GM18498 (cell line): ENCODE data around the gene PARVB.

Experiments used
- ATAC-seq: cut with Tn5 transposase; IDR thresholded peaks from one replicate; pipeline ENCODE4 v1.9.1; 2021; ENCODE audit warnings: mild to moderate bottlenecking, moderate library complexity; ENCODE audit not compliant: unreplicated experiment

PARVB gene

DNA sequence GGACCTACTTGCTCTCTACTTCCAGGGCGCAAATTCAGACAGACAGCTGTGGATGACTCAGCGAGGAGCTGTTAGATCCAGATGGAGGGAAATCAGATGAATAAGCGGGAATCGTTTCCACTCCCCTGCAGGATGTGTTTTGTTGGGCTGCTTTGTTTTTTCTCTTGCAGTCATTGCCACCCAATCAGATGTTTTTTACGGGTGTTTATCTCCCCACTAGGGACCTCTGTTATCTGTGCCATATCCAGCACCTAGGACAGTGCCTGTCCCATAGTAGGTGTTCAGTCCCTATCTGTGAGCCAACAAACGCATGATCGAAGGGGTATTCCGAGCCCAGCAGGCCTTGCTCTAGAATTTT, 105.5 kb downstream of the PARVB start:
- ATAC-seq, result no peak

DNA sequence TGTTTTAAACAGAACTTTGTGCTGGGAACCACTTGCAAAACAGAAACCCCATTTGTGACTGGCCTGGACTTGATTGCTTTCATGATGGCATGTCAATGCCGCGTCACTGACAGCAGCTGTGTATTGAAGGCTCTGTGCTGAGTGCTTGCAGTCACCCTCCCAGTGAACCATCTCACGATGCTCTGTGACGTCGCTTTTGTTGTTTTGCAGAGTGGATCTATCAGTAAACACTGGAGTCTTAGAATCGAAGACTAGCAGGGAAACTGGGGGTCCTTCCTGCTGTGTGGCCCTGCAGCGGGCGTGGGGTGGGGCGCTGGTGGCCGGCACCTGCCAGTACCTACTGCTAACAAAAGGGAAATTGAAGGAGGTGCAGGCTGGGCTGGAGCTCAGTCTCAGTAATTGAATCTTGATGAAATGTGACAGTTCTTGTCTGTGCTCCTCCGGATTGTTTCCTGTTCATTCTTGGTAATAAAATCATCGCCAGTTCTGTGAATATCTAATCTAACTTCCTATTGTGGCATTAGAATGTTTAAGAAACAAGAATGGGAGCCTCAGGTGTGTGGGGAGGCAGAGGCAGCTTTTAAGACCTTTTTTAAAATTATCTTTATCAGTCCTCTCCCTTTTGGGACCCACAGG, 106.1 kb downstream of the PARVB start:
- ATAC-seq, result no peak

DNA sequence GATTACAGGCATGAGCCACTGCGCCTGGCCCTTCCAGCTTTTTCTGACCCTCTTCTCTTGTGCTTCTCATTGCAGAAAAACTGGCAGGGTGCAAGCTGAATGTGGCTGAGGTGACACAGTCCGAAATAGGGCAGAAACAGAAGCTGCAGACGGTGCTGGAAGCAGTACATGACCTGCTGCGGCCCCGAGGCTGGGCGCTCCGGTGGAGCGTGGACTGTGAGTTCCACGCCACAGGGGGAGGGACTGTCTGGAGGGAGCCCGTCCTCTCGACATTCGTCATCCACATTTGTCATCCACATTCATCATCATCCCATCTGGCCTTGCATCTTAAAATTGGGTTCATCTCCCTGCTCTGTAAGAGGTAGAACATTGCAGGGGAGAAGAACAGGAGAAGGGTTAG, 107.3 kb downstream of the PARVB start:
- ATAC-seq, result no peak

DNA sequence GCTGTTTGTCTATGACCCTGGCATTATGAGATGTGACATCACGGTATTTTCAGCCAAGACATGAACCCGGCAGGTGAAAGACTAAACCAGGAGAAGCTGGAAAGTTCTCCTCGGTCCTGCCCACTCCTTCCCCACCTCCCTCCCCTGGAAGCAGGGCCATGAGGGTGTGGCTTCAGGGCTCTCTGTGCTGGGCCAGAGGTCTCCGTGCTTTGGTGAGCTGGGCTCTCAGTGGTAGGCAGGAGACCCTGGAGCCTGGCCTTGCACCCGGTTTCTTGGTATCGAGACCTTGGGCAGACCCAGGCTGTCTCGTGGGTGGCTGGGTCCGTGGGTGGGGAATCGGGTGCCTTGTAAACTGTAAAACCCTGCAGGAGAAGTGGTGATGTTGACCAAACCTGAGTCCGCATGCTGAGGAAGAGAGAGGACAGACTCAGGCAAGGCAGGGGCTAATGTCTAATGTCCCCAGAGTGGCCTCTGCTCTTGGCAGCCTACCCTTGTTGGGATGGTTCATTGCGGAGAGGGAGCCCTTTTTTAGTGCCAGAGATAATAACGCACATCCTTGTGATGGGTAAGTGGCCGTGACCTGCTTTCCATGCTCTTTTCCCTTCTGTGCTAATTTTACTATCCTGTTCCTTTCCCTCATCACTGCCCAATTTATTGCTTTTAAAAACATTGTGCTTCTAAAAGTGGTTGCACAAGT, 108.0 kb downstream of the PARVB start:
- no peak for ATAC-seq

DNA sequence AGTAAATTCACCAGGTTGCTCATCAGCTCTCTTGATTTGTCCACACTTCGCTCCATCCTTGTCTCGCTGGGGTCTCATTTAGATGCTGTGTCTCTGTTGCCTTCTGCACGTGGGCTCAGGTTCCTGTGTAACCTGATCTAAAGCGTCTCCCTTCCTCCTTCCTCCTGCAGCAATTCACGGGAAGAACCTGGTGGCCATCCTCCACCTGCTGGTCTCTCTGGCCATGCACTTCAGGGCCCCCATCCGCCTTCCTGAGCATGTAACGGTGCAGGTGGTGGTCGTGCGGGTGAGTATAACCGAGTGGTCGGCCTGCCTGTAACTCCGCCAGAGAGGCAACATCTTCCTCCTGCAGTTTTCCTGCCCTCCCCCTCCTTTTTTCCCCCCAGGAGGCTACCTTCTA, 108.6 kb downstream of the PARVB start:
- ATAC-seq, result no peak

DNA sequence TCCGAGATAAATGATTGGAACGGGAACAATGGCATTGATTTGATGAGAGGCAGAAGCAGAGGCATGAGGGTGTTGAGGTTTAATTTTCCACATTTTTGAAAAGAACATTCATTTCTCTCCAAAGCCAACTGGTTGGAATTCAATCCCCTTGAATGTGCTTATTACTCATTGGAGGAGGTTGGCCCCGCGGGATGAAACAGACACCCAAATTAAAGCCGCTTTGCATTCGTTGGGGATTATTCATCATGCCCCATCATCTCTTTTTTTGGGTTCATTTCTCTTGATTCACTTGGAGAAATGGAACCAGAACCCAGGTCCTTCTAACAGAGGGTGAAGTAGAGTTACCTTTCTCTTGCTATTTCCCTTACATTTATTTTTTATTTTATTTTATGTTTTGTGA, 109.1 kb downstream of the PARVB start:
- ATAC-seq, result no peak

DNA sequence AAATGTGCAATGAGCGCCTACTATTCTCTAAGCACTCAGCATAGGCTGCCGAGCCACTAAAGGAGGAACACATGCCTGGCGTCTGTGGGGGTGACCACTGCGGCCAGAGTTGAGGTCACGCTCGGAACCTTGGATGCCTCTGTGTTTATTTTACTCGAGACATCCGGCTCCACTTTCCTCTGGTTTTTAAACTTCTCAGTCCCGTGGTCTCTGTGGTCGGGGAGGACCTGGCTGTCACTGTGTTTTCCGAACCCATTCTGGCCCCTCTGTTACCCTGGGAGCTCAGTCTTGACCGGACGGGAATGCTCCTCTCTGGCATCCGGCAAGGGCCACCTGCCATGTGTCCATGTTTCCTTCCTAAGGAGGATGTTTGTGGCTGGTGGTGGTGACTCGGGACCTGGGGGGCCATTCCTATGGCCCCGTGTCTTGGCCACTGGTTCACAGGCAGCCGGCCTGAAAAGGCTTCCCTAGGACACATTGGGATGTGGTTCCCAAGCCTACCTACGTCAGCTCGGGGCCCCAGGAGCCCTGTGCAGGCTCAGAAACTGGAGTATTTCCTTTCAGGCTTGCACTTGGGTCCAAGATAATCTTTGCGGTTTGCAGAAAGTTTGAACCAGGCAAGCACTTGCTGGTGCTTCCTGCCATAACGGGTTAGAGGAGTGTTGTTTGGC, 109.9 kb downstream of the PARVB start:
- ATAC-seq, result no peak

DNA sequence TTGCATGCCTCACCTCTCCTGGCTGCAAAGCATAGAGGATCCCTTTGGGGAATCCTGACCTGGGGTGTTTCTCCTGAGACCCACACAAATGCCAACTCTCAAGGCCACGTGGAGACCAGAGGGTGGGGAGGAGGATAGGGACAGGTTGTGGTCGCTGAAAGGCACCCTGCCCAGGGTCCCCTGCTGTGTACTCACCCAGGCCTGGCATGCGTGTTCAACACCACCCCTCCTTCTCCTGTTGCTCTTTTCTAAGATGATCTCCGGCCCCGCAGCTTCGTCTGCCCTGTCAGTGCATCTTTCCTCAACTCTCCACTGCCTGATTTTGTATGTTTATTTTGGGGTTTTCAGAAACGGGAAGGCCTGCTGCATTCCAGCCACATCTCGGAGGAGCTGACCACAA, 112.0 kb downstream of the PARVB start:
- no peak for ATAC-seq

DNA sequence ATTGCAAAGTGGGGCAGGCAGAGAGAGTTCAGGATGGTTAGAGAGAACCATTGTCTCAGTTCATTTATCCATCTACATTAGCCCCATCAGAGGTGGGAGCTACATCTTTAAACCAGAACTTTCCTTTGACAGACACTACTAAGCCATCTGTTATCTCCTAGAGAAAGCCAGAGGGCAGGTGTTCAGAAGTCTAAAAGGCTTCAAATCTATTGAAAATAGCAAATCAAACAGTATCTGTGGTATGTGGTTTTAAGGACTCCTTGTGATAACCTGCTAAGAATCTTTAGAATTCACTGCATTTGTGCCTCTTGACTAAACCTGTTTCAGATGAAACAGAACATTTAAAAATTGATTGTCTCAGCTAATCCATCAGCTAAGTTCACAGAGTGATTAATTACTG, 112.7 kb downstream of the PARVB start:
- ATAC-seq, result no peak

DNA sequence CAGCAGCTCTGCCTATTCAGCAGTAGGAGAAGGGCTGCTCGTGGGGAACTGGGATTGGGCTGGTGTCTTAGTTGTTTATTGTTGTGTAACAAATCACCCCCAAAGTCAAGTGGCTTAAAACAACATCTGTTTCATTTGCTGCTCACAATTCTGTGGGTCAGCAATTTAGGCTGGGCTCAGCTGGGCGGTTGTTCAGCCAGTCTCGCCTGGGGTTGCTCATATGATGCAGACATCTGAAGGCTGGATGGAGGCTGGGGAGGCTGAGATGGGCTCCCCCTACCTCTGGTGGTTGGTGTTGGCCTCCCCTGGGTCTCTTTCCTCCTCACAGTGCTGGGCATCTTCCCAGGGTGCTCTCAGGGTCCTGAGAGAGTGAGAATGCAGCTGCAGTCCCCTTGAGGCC, 113.3 kb downstream of the PARVB start:
- ATAC-seq, result no peak

DNA sequence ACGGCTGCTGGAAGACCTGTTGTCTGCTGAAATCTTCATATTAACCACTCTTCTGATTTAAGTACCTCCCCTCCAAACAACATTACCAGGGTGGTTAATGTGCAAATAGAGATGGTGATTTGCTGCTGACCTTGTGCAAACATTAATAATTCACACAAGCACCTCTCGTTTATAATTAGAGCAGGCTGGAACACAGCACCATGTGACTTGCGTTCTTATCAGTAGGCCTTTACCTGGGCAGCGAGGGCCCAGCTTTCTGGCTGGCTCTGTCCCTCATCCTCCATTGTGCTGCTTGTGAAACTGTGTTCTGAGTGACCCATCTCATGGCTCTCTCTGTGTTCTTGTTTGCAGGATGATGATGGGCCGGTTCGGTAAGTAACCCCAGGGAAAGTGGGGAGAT, 115.7 kb downstream of the PARVB start:
- no peak for ATAC-seq

DNA sequence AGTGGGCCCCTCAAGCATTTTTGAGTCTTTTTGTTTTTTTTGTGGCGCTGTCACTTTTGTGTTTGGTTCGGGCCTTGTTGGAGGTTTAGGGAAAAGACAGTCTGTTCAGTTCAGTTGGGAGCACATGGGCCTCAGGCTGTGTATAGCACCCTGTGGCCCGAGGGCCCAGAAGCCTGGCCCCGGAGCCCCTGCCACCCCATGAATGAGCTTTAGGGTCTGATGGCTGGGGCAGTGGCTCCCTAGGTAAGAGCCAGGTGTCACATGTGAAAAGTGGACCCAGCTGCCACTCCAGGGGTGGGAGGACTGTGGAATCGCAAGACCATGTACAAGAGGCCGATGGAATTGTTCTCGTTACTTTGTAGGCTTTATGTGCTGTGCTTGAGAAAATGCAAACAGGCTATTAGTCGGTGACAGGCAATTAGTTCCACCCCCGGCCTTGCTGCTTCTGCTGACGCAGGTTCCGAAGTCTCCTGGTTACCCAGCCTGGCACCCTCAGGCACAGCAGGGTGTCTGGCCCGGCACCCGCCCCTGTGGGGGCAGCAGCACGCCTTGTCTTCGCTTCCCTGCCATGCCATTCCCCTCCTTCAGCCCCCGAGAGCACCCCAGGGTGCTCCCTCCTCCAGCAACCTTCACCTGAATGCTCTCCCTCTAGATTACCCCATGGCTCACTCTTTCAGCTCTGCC, 118.5 kb downstream of the PARVB start:
- no peak for ATAC-seq

DNA sequence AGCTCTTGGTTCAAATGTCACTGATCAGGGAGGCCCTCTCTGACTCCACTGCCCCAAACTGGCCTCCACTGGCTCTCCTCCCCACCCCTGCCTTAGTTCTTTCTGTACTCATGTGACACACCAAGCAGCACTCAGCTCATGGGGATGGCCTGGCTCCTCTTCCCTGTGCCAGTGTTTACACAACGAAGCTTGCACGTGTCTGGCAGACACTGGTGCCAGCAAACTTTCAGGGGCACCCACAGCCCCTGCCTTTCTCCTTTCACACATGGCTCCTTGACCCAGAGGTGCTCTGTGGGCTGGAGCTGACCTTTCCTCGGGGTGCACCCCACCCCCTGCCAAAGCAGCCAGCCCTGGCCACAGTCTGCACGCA, 119.0 kb downstream of the PARVB start:
- no peak for ATAC-seq

DNA sequence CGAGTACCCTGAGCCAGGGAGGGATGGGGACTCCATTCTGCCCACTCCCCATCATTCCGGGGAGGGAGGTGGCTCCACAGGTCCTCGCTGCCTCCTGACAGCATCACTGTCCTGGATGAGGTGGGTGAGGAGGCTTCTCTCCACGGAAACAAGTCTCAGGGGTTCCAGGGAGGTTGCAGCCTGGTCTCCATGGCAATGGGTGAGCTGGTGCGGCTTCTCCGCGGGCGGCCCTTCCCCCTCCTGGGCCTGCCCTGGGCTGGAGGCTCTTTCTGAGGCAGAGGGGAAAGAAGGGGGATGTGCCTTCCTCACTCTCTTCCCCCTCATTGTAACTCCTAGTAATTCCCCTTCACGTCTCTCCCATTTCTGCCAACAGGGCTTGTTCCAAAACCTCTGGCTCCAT, 119.5 kb downstream of the PARVB start:
- ATAC-seq, result no peak

DNA sequence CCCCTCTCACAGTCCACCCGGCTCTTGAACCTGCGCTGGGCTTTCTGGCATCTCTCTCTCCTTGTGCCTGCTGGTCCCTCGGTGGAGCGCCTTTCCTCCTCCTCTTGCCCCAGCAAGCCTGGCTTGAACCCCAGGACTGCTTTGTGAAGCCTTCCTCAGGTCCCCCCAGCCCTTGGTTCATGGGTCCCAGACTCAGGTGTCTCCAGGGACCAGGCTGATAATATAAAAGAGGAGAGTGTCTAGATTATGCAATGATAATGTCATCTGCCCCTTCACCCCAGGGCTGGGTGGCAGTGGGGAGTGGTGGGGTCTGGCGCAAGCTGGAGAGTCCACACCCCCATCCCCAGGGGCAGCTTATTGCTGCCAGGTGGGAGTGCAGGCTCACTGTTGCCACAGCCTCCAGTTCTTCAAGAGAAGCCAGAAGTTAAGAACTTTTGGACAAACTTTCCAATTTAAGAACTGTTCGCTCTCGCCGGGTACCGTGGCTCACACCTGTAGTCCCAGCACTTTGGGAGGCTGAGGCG, 120.0 kb downstream of the PARVB start:
- no peak for ATAC-seq

DNA sequence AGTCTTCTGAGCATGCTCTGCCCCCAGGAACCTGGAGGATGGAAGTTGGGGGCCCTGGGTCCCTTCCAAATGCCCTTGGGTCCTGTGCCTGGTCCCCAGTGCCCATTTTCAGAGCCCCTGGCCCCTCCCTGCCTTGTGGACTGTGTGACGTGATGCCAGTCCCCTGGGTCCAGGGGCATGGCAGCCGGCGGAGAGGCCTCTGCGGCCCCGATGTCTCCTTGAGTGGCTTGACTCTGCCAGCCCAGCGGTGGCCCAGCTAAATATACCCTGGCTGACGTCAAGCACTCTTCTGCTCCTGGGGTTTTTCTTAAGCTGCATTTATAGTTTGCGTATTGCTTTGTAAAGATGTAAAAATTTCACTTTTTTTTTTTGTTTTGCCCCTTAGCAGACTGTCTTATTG, 121.4 kb downstream of the PARVB start:
- ATAC-seq, result no peak

DNA sequence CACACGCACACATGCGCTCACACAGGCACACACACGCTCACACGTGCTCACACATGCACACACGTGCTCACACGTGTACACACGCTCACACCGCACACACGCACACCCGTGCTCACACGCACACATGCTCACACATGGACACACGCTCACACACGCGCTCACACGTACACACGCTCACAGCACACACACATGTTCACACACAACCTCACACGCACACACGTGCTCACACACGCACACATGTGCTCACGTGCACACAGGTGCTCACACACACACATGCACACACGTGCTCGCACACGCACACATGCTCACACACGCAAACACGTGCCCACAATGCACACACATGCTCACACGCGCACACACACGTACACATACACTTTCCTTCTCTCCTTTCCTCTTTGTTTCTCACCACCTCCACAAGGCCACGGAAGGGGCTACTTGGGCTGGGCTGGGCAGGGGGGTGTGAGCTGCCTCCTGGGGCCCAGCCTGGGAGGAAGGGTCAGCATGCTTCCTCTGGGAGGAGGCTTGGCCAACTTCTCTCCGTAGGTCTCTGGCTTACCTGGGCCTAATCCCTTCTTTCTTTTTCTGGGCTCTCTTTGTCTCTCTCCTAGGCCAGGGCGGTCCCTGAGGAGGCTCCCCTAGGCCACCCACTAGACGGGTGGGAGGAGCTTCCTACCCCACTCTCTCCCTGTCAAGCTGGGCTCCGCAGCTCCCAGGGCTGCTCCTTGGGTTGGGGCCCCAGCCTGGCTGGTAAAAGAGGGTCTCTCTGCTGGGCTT, 122.2 kb downstream of the PARVB start:
- no peak for ATAC-seq

DNA sequence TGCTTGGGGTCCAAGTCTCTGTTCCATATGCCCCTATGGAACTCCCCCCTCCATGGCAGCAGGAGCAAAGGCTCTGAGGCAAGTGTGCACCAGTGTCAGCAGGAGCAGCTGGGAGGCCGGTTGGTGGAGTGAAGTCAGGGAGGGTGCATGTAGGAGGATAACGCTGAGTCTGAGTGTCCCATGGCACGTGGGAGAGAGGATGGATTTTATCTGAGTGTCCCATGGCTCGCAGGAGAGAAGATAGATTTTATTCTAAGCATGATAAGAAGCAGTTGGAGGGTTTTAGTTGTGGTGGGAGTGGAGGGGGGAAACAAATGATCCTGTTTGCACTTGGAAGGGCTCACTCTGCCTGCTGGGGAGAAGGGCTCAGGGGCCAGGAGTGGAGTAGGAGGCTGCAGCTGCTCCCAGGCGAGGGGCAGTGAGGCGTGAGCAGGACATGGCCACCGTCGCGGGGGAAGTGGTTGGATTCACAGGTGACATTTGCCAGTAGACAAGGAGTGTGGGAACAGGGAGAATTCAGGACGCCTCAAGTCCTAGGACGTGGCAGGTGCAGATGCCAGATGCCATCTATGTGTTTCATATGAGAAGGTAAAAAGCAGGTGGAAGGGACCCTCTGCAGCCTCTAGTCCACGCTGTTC, 123.0 kb downstream of the PARVB start:
- no peak for ATAC-seq

DNA sequence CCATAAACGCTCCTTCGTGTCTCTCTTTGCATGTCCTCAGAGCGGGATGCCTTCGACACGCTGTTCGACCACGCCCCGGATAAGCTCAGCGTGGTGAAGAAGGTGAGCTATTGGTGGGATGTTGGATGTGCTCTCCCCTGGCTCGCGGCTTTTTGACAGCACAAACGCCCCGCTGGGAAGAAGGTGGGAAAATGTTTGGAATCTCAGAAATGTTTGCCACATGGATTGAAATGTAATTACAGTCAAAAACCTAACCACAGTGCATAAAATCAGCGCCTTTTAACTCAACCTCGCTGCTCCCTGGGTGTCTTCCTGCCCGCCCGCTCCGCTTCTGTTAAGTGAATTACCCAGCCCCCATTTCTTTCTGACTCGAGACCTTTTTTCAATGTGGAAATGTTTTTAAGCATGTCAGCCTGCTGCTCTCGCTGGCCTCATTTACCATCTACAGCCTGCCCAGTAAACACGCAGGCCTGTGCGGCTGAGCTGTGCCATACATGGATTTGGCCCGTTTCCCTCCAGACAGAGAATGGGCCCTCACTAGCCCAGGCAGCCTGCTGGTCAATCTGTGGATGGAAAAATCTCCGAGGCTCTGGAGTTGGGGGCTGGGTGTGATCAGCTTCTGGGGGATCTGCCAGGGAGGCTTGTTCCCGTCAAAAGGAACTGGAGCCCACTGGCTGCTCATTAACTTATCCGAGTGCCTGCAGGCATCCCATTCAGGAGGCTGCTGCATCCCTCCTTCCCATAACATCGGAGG, 123.9 kb downstream of the PARVB start:
- no peak for ATAC-seq

DNA sequence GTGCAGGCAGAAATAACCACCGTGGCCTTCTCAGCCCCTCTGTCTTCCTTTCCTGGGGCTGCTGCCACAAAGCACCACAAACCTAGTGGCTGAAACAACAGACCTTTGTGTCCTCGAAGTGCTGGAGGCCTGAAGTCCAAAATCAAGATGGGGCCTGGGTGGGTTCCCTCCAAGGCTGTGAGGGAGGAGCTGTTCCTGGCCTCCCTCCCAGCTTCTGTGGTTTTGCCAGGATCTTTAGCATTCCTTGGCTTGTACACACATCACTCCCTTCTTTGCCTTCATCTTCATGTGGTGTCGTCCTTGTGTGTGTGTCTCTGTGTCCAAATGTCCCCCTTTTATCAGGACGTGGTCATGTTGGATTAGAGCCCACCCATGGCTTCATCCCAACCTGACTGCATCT, 127.6 kb downstream of the PARVB start:
- ATAC-seq, result no peak
